Limb (tissue), 2 donors: Measurements from ENCODE around the gene EMCN.

Experiments used
- DNase-seq, 2 donors: peaks; one replicate each; pipeline ENCODE4 v3.0.0-alpha.2; 2016; ENCODE audit errors: extremely low spot score in 2 of 2

EMCN gene

DNA sequence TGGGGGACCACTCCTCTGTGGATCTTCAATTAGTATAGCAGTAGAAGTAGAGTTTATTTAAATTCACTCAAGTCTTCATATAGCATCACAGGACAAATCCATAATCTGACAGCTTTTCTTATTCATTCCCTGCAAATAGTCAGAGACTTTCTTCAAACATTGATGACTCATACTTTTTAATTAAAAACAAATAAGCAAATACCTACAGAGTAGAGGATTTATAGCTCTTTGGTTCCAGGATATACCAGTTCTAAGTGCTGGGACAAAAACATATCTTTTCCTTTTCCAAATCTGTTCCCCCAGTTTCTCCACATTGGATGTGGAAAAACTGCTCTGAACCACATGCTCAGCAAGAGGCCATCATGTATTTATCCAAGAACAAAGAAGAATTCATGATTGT, 24.1 kb downstream of the EMCN start:
- no peak for DNase-seq

DNA sequence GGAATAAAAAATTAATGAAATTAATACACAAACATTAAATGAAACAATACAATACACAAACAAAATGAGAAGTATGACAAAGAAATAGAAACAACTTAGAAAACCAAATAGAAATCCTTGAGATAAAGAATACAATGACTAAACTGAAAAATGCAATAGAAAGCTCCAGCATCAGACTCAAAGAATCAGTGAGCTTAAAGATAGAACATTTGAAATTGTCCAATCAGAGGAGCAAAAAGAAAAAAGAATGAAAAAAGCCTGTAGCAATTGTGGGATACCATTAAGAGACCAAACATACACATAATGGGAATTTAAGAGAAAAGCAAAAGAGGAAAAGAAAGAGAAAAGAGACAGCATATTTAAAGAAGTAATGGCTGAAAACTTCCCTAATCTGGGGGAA, 25.7 kb downstream of the EMCN start:
- DNase-seq, result no peak

DNA sequence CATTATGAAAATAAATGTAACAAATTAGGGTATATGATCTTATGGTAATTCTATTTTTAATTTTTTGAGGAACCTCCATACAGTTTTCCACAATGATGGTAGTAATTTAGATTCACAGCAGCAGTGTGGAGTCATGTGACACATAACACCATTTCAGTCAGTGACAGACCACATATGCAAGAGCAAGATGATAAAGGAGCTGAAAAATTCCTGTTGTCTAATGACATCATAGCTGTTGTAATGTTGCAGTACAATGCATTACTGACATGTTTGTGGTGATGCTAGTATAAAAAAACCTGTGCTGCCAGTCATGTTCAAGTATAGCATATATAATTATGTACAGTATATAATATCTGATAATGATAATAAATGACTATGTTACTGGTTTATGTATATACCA, 28.5 kb downstream of the EMCN start:
- no peak for DNase-seq

DNA sequence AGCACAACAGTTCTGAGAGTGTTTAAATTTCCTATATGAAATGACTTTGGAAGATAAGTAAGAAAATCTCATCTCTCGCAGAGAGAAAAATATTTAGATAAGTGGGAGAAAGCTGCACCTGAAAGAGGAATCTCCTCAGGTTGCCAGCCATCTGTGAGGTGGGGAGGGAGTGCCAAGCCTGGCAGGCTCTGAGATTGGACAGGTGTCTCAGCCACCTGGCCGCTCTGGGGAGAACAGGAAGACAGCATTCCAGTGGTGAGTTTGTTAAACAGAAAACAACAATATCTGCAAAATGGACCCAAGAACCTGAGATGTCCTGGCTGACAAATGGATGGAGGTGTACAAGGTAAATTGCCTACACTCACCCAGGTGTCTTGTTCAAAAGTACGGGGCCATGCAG, 31.3 kb downstream of the EMCN start:
- DNase-seq, result no peak

DNA sequence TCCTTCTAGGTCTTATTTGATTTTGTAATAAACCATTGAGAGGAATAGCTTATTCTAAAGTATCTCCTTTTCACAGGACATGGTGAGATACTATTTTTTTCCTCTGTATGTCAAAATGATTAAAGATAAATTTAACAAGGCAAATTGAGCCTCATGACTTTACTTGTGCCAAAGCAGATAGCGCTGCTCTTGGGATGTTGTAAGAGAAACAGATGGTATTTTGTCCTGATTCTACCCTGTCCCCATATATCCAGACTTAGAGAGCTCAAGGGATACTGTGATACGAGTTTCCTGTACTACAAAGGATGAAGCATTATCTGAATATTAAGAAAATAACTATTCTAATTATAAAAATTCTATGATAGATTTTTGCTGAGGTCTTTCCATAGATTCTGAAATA, 34.0 kb downstream of the EMCN start:
- DNase-seq, result no peak

DNA sequence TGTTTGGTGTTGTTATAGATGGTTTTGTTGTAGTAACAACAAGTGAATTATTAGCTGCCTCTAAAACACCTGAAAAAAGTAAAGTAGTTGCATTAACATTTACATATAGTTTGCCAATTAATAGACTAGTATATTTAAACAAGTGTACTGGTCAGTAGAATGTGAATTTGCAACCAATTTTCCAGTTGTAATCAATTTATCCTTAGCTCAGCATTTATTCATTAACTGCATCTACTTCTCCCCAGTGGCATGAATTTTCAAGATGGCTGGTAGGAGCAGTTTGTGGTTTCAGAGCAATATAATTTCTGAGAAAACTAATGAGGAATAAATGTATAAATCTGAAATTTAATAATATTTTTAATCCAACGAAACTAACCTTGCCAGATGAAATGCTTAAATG, 37.9 kb downstream of the EMCN start:
- no peak for DNase-seq

DNA sequence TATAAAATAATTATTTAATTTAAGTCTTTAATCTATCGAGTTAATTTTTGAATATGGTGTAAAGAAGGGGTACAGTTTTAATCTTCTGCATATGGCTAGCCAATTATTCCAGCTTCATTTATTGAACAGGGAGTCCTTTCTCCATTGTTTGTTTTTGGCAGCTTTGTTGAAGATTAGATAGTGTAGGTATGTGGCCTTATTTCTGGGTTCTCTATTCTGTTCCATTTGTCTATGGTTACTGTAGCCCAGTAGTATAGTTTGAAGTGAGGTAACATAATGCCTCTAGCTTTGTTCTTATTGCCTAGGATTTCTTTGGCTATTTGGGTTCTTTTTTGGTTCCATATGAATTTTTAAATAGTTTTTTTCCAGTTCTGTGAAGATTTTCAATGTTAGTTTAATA, 48.3 kb downstream of the EMCN start:
- DNase-seq, result no peak

DNA sequence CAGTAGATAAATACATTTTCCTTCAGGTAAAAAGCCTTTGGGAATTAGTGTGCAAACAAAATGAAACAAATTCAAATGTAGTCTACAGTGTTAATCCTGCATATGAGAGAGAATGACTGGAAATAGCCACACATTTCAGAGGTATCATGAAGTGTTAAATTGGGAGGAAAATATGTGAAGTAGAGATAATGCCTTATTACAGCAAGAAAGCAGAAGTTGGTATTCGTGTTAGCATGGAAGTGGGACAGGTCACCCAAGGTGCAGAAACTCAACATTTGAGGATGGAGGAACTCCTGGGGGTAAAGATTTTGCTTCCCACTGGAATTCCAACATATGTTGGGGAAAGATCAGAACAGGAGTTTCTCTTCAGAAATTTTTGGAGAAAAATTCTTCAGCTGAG, 51.3 kb downstream of the EMCN start:
- DNase-seq, result no peak

DNA sequence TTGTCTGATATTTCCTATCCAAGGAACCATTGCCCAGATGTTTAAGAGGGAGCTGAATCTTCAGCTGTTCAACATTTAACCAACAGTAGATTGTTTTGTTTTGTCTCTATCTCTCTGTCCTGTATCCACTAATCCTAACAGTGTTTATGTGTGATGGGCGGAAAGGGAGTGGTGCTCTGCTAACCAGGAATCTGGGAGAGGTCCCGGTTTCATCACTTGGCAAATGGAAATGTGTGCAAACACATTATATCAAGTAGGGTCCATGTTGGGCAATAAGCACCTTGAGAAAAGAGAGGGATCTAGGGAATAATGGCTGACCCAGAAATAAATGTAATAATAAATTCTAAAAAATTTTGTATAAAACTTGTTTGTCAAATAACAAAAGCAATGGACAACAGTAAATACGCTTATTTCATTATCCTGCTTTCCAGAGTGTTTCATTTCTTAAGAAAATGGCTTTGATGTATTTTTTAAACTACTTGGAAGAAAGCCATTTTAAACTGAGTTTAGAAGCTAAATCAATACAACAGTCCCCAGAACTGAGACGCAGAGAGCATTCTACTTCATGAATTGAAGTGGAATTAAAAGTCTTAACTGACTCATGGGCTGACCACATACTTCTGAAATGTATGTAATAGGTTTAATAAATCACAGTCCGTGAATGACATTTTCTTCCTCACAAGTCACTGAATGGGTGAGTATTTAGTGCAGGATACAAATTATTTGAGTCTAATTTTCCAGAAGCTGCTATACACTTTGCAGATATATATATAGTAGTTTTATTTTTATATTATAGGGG, 55.8 kb downstream of the EMCN start:
- no peak for DNase-seq

DNA sequence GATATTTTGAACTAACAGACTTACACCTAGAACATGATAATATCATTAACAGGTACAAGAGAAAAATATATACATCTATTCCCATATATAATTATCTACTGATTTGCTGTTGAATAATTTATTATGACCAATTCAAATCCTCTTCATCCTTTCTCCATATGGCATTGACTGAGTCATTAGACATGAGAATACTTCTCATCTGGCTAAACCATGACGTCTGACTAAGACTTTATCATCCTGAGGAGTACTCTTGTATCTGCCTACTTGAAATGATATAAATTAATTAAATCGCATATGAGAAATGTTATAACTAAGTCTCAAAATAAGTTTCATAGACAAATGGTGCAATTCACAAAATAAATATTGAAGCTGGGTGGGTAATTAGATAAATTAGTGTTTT, 67.4 kb downstream of the EMCN start:
- DNase-seq, result no peak

DNA sequence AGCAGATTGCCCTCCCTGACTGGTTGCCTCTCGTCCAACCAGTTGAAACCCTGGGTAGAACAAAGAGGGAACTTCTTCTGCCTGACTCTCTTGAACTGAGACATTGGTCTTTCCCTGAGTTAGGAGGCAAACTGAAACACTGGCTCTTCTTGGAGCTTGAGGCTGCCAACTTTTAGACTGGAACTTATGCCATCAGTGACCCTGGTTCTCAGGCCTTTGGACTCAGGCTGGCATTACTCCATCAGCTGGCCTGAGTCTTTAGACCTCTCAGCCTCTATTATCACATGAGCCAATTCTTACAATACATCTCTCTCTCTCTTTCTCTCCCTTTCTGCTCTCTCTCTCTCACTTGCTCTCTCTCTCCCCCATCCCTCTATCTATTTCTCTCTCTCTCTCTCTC, 86.4 kb downstream of the EMCN start:
- DNase-seq, result no peak

DNA sequence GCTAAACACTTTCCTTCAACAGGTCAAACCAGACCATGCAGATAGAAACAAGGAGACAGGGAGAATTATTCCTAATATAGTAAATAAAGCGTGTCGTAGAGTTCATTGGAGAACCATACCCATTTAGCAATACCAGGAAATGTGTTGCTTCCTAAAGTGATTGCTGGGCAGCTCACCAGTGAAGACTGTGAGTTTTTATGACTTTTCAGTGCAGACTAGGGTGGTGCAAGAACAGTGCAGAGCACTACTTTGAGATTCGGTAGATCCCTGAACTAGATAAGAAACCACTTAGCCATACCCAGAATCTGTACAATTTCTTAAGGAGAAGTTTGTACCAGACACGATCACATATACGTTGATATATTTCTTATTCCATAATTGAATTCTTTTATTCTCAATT, 87.4 kb downstream of the EMCN start:
- no peak for DNase-seq

DNA sequence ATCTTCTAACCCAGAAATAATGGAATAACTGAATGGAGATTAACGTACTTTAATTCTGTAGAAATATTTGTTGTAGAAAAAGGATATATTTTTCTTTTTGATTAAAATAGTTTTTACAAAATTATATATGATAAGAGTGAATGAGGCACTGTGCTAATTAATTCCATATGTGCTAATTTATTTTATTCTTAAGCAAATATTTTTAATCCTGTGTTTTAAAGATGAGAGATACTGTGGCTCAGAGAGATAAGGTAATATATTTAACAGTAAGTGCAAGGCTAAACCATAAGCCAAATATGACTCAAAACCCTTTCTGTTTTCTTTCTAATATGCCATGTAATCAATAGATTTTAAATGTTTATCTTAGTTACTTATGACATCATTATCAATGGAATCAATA, 88.2 kb downstream of the EMCN start:
- no peak for DNase-seq

DNA sequence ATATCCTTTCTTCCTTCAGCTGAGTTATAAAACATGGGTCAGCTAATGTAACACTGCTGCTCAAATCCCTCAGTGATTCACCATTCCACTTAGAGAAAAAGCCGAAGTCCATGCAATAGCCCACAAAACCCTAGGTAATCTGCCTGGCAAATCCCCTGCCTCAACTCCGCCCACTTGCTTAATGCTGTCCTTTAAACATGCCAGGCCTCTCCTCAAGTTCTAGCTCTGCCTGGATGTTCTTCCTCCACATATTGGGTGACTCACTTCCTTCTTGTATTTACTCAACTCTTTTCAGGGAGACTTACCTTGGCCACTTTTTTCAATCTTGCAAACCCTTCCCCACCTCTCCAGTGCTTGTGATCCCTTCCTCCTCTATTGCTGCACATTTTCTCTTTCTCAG, 89.8 kb downstream of the EMCN start:
- no peak for DNase-seq

DNA sequence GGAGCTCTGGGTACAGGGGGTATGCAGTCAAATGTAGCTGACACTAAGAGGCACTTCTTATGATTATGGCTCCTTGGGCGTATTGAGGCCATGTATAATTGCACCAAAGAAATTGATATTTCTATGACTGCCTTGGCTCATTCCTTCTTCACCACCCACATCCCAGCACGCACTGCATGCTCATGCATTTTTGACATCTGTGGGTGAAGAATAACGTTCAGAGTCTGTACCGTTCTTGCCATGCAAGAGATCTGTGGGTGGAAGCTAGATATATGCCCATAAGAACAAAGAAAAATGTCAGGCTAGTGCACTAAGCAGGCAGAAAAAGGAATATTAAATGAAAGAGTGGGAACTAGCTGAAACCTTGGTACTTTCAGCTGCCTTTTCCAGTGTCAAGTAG, 93.4 kb downstream of the EMCN start:
- DNase-seq, result no peak

DNA sequence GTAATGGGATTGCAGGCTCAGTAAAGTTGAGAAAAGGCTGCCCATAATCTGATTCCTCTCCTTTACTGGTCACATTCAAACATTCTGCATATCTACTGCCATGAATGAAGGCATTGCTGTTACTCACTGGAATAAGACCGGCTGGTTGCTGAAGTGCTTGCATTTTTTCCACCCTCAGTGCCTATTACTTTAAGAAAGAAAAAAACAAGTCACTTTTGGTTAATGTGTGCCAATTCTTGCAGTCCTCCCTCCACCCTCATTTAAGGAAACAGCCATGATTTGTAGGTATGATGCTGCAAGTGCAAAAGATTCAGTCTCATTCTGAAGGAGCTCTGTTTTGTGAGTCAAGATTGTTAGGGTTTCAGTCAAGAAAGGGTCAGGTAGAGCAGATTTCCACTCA, 94.9 kb downstream of the EMCN start:
- no peak for DNase-seq

DNA sequence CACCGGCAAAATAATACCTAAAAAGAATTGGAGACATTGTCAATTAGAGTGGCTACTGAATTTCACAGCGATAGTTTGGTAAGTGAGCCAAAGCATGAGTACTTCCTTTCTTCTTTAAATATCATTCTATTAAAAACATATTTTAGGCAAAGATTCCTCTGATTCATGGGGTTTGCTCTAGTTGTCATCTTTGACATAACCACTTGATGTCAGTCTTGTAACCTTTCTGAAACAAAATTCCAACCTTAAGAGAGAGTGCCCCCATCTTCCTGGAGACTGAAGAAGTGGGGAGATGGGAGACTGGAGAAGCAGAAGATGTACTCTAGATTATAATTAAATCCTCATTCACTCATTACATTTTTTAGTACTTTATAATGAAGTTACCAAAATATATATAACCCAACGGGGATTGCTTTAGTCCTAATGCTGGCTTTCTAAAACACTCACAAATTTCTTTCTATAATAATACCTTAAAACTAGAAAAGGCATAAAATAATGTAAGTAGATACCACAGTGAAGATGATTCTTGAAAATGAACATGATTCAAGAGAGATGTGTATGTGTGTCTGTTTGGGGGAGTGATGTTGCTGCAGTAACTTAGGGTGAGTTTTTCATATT, 96.4 kb downstream of the EMCN start:
- peak in 1 of 2 donors; percentile 68 for DNase-seq

DNA sequence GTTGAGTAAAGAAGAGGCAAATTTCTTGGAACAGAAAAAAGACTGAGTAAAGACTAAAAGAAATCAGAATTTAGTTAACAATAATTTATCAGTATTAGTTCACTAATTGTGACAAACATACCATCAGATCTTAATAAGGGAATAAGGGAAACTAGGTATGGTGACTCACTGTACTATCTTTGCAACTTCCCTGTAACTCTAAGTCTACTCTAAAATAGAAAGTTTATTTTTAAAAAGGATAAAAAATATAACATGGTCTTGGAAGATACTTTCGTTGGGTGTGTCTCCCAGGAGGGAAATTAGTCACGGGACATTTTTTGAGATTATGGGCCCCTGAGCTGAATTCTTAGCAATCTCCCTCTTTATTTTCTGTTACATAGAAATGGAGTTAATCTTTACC, 97.3 kb downstream of the EMCN start:
- DNase-seq, result no peak

DNA sequence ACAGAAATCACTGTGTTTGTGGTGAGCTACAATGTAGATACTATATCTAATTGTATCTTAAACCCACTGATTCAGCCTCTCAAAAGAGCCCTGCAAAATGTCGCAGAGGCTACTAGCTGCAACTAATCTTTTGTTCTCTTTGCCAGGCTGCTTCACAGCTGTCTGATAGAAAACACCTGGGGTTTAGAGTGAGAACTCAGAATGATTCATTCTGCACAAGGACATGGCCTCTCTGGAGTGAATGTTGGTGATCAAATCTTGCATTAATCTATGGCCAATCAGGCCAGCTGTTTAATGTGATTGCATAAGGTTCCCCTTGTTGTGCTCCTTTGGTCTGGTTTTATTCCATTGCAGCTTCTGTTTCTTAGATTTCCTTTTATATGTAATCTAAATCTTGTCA, 100.3 kb downstream of the EMCN start:
- peak in 1 of 2 donors; percentile 18 for DNase-seq

DNA sequence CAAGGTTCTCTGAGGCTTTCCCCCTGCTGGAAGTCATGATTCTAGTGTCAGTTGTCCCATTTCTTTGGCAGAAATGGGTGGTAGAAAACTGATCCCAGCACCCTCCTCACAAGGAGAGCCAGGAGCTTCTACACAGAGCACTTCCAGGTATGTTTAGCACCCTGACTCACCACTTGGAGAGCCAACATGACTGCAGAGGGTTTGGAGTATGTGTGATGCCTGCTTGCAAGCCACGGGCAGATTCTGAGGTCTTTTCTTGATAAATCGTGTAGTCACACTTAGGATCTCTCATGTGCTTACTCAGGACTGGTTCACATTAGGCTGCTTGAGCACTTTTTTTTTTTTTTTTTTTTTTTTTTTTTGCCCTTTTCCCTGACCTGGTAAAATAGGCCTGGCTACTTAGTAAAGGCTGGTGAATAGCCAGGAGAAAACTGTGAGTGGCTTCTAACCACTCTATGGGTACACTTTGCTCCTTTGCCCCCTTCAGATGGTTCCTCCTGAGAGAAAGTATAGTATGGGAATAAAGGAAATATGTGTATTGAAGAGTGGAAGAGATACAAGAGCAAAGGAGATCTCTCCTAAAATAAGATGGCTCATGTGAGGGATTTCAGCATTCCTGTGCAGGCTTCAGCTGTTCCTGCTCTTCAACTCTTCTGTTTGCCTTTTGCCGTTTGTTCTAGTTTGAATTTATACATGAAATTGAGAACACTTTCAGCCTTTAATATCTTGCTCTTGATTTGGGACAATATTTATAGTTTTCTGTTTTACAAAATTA, 103.6 kb downstream of the EMCN start:
- no peak for DNase-seq

DNA sequence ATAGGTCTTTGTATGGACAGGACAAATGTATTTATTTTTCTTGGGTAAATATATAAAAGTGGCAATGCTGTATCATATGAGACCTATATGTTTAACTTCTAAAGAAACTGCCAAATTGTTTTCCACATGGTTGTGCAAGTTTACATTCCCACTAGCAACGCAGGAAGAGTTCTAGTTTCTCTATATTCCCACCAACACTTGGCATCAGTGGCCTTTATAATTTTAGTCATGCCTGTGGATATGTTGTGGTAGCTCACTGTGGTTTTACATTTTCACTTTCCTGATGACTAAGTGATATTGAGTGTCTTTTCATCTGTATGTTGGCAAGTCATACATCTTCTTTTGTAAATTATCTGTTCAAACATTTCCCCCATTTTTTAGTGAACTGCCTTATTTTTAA, 126.0 kb downstream of the EMCN start:
- no peak for DNase-seq

DNA sequence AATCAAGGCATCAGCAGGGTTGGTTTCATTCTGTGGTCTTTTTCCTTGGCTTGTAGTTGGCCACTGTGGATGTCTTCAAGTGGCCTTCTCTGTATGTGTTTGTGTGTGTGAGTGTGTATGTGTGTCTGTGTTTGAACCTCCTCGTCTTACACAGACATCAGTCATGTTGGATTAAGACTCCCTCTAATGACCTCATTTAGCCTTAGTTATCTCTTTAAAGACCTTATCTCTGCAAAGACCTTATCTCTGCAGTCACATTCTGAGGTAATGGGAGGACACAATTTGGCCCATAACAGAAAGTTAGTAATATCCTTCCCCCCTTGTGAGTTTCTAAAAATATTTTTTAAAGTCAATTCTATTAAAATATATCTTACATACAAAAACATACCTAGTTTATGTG, 126.7 kb downstream of the EMCN start:
- DNase-seq, result no peak

DNA sequence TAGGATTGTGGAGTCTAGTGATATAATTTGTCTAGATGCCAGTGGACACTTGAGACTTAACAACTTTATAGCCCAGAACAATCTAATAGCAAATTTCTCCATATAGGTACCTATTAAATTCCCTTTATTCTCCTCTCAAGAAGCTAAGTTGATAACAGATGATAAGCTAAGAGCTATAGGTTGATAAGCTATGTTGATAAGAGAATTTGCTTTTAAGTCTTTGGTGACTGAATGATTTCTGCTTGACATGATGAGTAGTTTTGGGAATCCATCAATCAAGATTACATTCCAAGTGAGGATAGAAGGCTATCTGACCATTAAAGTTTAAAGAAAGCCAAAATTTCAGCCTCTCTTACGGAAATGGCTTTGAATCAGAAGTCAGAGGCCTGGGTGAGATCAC, 131.6 kb downstream of the EMCN start:
- no peak for DNase-seq
